Astrocyte of the cerebellum (primary cell): Measurements from ENCODE around the gene GLI3.

Experiments
- DNase-seq: peaks from one replicate; pipeline ENCODE4 v3.0.0-alpha.2; 2011; ENCODE audit warnings: low read depth
- H3K4me3 ChIP-seq: 2 replicates; pipeline ENCODE4 v1.5.1; 2011; ENCODE audit warnings: mild to moderate bottlenecking, low read depth, low read length, moderate library complexity
- CTCF ChIP-seq: IDR thresholded peaks from 2 replicates; pipeline ENCODE4 v1.5.1; 2012; ENCODE audit warnings: low read length, low read depth, moderate library complexity, mild to moderate bottlenecking; ENCODE audit errors: missing control alignments
- in situ Hi-C: cut with HindIII; loops from 2 replicates; pipeline ENCODE4 v1.10.0; 2017; ENCODE audit warnings: low sequenced_read_pairs

The GLI3 gene

GRCh38 chr7:41978858-41979257 lies 258.2 kb downstream of the GLI3 start:
- DNase-seq: no peak
- no peak for TF ChIP-seq CTCF
- in situ Hi-C loops: loop anchor here (10.0 to 25.0 kb wide), 3 partner anchors 258 to 858 kb away; partner anchors contain the start of gene GLI3
- no peak overlapping the region for H3K4me3 ChIP-seq

DNA sequence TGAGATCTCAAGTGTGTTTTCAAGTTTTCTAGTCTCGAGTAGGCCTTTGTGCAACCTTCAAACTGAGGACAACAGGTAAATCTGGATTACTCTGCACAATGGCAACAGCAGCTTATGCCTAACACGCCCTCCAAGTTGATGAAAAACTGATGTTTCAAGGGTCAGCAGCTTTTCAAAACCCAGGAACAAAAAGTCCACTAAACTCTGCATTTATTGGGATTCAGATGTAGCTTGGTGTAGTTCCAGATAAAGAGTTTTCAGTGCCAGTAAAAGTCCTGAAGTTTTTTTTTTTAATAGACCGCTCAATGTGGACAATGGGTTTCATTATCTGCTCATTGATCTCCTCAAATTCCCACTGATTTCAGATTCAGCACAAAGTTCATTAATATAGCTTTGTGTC lies 259.3 kb downstream of the GLI3 start:
- H3K4me3 ChIP-seq: no peak overlapping the region
- in situ Hi-C loops: loop anchor here (10.0 to 25.0 kb wide), 3 partner anchors 260 to 860 kb away; partner anchors contain the start of gene GLI3
- TF ChIP-seq CTCF: no peak
- no peak for DNase-seq

DNA sequence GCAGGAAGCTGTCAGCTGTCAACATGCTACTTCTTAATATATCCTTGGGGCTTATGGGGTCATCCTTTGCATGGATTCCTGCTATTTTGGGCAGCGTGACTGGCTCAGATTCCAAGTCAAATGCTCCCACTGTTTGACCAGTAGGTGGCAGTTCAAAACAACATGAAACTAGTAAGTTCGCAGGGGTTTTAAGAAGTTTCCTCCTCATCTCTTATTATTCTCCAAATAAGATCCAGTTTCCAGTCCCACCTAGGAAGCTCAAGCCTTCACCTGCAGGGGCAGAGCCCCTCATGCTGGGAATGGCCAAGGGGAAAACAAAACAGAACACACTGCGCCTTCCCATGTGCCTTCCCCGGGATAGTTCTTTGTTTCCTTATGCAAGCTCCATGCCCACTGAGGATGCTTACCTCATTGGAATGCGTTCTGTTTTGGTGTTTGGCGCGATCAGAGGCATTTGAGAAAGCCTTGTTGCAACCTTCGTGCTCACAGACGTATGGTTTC lies 259.8 kb downstream of the GLI3 start:
- in situ Hi-C loops: loop anchor here (10.0 to 25.0 kb wide), 3 partner anchors 260 to 860 kb away; partner anchors contain the start of gene GLI3

DNA sequence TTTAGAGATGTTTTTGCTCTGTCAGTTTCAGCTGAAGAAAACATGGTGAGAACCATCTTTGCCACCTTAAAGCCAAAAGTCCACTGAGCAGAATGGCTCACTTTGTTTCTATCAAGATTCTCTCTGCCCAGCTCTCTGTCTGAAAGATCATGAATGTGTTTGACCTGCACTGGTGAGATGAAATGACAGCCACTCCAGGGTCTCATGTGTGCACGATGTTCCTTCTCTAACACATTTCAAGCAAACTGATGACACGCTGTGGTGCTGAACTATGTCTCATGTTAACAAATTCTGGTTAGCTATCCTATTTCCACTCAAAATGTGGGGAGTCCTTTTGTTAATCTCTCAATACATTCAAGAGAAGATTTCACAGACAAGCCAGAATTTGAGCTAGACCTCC lies 260.6 kb downstream of the GLI3 start:
- H3K4me3 ChIP-seq: no peak overlapping the region
- no peak for DNase-seq
- no peak for TF ChIP-seq CTCF
- in situ Hi-C loops: loop anchor here (10.0 to 25.0 kb wide), 3 partner anchors 261 to 861 kb away; partner anchors contain the start of gene GLI3

More for the DNA sequence above, 259.8 kb downstream of the GLI3 start:
- TF ChIP-seq CTCF: peak; percentile 85
- no peak overlapping the region for H3K4me3 ChIP-seq
- DNase-seq: peak; percentile 42

DNA sequence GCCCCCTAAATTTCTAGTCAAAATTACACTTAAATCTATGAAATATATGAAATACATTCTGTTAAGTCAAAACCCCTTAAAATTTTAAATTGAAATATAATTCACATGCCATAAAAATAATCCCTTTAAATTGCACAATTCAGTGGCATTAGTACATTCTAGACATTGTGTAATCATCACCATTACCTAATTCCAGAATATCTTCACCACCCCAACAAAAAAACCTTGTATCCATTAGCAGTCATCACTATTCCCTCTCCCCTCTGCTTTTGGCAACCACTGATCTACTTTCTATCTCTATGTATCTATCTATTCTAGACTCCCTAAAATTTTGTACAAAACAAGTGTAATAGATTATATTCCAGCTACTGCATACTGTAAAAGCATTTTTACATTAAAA lies 261.2 kb downstream of the GLI3 start:
- no peak for DNase-seq
- in situ Hi-C loops: loop anchor here (10.0 to 25.0 kb wide), 3 partner anchors 261 to 861 kb away; partner anchors contain the start of gene GLI3
- H3K4me3 ChIP-seq: no peak overlapping the region
- TF ChIP-seq CTCF: no peak

DNA sequence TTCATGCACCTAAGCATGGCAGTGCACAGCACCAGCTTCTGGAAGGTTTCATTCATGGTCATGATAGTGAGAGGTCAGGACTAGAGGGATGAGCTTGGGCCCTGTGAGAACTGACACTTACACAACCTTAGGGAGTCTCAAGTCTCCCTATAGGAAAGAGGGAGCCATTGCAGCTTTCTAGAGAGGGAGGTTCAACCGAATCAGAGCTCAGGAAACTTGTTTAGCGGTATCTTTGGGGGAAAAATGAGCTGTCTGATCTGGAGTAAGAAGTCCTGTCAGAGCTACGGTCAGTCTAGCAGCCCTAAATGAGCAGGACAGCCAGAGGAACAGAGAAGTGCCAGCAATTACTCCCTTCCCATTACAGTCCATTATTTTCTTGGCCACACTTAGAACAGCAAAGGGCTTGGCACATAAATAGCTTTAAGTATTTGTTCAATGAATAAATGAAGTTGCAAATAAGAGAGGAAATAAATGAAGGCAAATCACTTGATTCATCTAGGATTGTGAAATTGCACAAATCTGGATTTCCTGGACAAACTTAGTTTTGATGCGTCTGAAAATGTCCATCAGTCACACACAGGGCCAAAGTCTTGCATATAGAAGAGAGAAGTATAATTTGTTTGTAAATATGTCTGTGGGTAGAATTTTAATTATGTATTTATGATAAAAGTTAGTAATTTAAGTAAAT lies 262.0 kb downstream of the GLI3 start:
- H3K4me3 ChIP-seq: no peak overlapping the region
- DNase-seq: no peak
- in situ Hi-C loops: loop anchor here (10.0 to 25.0 kb wide), 3 partner anchors 262 to 862 kb away; partner anchors contain the start of gene GLI3
- TF ChIP-seq CTCF: no peak
